ENCODE results near the gene RAMP2. TPM values are rescaled to one million over a fixed set of nuclear protein-coding genes. Genes with fewer than 3 reads are reported as not detected.

The RAMP2 gene
- total RNA-seq, 1 experiment from 2014 or later: not detected

GRCh38 chr17:42791948-42792347 lies 30.9 kb downstream of the RAMP2 start:
- 0 out of 2 replicates have a peak, but pooled peaks cover 4% of the 10 kb centered on the region for H3K79me2 ChIP-seq (ENCODE audit: low read length)
- no peaks in the 10 kb centered on the region for H4K20me1 ChIP-seq (ENCODE audit: low read length)
- no peaks in the 10 kb centered on the region for H3K9me3 ChIP-seq (ENCODE audit: low read length)
- CTCF ChIA-PET: no interaction called here
- H3K4me2 ChIP-seq (ENCODE audit: low read length): no peak overlapping the region
- H3K9me2 ChIP-seq (replicated peaks; ENCODE audit: low read length): no peaks in the 10 kb centered on the region
- H3K4me1 ChIP-seq (ENCODE audit: insufficient read depth, low read length): peaks cover 3% of the 10 kb centered on the region
- POLR2A ChIA-PET (ENCODE audit: unreplicated experiment): no interaction called here
- no peak overlapping the region for H3K9ac ChIP-seq (ENCODE audit: low read length)
- no peaks in the 10 kb centered on the region for H3K27me3 ChIP-seq (ENCODE audit: low read length)
- H3F3A ChIP-seq (ENCODE audit: low read length, unreplicated experiment): no peaks in the 10 kb centered on the region
- peaks cover 24% of the 10 kb centered on the region; the same call in 1 of the 2 replicates for H3K36me3 ChIP-seq (ENCODE audit: low read depth, low read length)
- no TSS peak for BruUV-seq (replicated peaks)
- H2AFZ ChIP-seq (ENCODE audit: low read length): no peak overlapping the region
- no peak overlapping the region for H3K27ac ChIP-seq (ENCODE audit: low read length)
- no peak for ATAC-seq
- intact Hi-C loops (cut with micrococcal nuclease): no loop called here
- no peak overlapping the region for H3K4me3 ChIP-seq (ENCODE audit: low read length)
- DNase-seq: no peak
- no peak for TF ChIP-seq CTCF (conservative IDR thresholded peaks at IDR 0.05; ENCODE audit: low read depth, low read length)
- no peak for TF ChIP-seq EZH2phosphoT487 (IDR thresholded peaks at IDR 0.05; ENCODE audit: borderline replicate concordance, low read length)
- no peak for TF ChIP-seq EZH2 (IDR thresholded peaks at IDR 0.05; ENCODE audit: low read length, unreplicated experiment)

GRCh38 chr17:42792545-42792944 lies 31.5 kb downstream of the RAMP2 start:
- no TSS peak for BruUV-seq (replicated peaks)

More at GRCh38 chr17:42792545-42792944, 31.5 kb downstream of the RAMP2 start:
- no peak overlapping the region for H3K9ac ChIP-seq (ENCODE audit: low read length)
- H2AFZ ChIP-seq (ENCODE audit: low read length): no peak overlapping the region
- no peaks in the 10 kb centered on the region for H3K9me3 ChIP-seq (ENCODE audit: low read length)
- H3K27ac ChIP-seq (ENCODE audit: low read length): no peak overlapping the region
- ChIA-PET POLR2A (ENCODE audit: unreplicated experiment) (no interaction called here), CTCF (no interaction called here)
- H3K27me3 ChIP-seq (ENCODE audit: low read length): no peaks in the 10 kb centered on the region
- no peak overlapping the region for H3K4me2 ChIP-seq (ENCODE audit: low read length)
- DNase-seq (no peak), ATAC-seq (no peak)
- TF ChIP-seq EZH2phosphoT487 (IDR thresholded peaks at IDR 0.05; ENCODE audit: borderline replicate concordance, low read length) (no peak), EZH2 (IDR thresholded peaks at IDR 0.05; ENCODE audit: low read length, unreplicated experiment) (no peak), CTCF (conservative IDR thresholded peaks at IDR 0.05; ENCODE audit: low read depth, low read length) (no peak)
- no peak overlapping the region for H3K4me3 ChIP-seq (ENCODE audit: low read length)
- H3K36me3 ChIP-seq (ENCODE audit: low read depth, low read length): peaks cover 20% of the 10 kb centered on the region; the same call in 1 of the 2 replicates
- peaks cover 9% of the 10 kb centered on the region for H3K4me1 ChIP-seq (ENCODE audit: insufficient read depth, low read length)
- H3K9me2 ChIP-seq (replicated peaks; ENCODE audit: low read length): no peaks in the 10 kb centered on the region
- H4K20me1 ChIP-seq (ENCODE audit: low read length): no peaks in the 10 kb centered on the region
- H3K79me2 ChIP-seq (ENCODE audit: low read length): 0 out of 2 replicates have a peak, but pooled peaks cover 5% of the 10 kb centered on the region
- no peaks in the 10 kb centered on the region for H3F3A ChIP-seq (ENCODE audit: low read length, unreplicated experiment)
- intact Hi-C loops (cut with micrococcal nuclease): no loop called here

Measured in PC-3 (cell line).